WI38 (cell line): ENCODE data around the gene BTF3.
"Not testable (repeated sequence)": the region's sequence is repeated elsewhere in the genome, so short reads cannot be mapped to it uniquely, and the experiment has no call there.

Source experiments
- H3K4me3 ChIP-seq: 2 replicates; pipeline ENCODE4 v1.5.1; 2011; ENCODE audit warnings: low read depth, mild to moderate bottlenecking, control low read depth, low read length
- CTCF ChIP-seq: IDR thresholded peaks from 2 replicates; pipeline ENCODE4 v1.5.1; 2012; ENCODE audit warnings: low read depth, mild to moderate bottlenecking, control low read depth, low read length

The BTF3 gene

DNA sequence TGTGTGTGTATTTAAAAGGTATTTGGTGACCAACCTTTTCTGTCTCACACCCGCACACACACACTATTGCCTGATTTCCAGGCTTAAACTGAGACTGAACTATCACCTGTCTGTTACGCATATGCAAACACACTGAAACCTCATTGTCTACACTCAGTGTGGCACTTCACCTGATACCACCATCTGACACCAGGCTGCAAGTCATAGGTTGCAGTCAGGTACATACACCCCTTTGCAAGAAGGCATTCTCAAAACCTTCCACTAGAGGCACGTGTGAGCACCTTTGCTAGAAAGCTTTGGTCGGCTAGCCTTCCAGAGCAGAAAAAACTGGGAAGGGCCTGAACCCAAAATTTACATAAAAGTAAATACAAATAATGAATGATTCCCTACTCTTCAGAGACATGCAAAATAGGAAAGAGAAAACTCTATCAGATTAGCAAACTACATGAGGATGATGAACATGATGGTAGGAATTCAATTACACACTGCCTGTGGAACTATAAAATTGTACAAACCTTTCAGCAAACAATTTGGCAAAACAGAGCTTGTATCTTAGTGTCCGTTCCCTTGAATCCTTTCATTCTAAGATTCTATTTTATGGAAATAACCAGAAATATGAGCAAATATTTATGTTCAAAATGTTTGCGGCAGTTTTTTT, 43.7 kb upstream of the BTF3 start:
- TF ChIP-seq CTCF, result peak; percentile 83
- H3K4me3 ChIP-seq, result no peak overlapping the region

DNA sequence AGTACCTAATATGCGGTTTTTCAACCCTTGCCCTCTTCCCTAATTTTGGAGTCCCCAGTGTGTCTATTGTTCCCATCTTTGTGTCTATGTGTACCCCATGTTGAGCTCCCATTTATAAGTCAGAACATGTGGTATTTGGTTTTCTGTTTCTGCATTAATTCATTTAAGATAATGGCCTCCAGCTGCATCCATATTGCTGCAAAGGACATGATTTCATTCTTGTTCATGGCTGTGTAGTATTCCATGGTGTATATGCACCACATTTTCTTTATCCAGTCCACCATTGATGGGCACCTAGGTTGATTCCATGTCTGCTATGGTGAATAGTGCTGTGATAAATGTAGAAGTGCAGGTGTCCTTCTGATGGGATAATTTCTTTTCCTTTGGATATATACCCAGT, 41.8 kb upstream of the BTF3 start:
- not testable (repeated sequence) for H3K4me3 ChIP-seq

- no peak for TF ChIP-seq CTCF
- no peak overlapping the region for H3K4me3 ChIP-seq
These were observed 38.9 kb upstream of the BTF3 start for GRCh38 chr5:73459366-73459765.

GRCh38 chr5:73460133-73460532, 38.1 kb upstream of the BTF3 start:
- no peak for TF ChIP-seq CTCF
- H3K4me3 ChIP-seq, result no peak overlapping the region

GRCh38 chr5:73464016-73464745, 34.1 kb upstream of the BTF3 start:
- no peak for TF ChIP-seq CTCF
- H3K4me3 ChIP-seq, result no peak overlapping the region

- not testable (repeated sequence) for H3K4me3 ChIP-seq
These were observed 29.6 kb upstream of the BTF3 start for GRCh38 chr5:73468638-73469037.

DNA sequence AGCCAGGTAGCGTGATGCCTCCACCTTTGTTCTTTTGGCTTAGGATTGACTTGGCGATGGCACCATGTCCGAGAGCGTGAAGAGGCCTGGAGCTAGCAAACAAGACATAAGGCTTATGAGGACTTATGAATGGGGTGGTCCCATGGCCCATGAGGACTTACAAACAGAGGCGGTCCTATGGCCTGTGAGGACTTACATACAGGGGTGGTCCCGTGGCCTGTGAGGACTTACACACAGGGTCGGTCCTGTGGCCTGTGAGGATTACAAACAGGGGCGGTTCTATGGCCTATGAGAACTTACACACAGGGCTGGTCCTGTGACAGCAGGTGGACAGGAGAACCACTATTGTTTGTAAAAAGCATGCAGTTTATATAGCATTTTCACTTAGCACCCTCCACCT, 28.4 kb upstream of the BTF3 start:
- no peak overlapping the region for H3K4me3 ChIP-seq
- no peak for TF ChIP-seq CTCF

DNA sequence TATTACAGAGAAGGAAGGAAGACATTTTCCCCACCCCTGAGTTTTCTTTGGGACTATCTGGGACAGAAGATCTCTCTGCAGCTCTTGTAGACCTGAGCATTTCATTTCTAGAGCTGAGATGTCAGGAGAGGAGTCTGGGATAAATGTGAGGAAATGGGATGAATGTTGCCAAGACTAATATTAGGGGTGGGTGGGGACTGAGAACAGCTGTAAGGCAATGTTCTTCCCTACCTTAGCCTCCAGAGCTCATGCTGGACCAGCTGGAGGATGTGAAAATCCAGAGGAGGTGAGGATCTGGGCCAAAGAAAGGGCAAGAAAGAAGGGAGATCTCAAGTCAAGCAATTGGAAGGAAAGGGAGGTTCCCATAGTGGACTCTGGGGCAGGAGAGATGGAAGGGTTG, 26.6 kb upstream of the BTF3 start:
- H3K4me3 ChIP-seq, result no peak overlapping the region
- TF ChIP-seq CTCF, result no peak
